HUES48 (cell line): ENCODE results near the gene MFAP4.

Experiments used
- H3K27ac ChIP-seq: one replicate; pipeline ENCODE4 v1.7.0; 2013; ENCODE audit warnings: low read depth, low read length, inconsistent platforms
- H3K27me3 ChIP-seq: 2 replicates; pipeline ENCODE4 v1.6.1; 2013; ENCODE audit warnings: mild to moderate bottlenecking, low read length; ENCODE audit not compliant: control insufficient read depth, insufficient read depth
- H3K36me3 ChIP-seq: 2 replicates; pipeline ENCODE4 v1.6.1; 2013; ENCODE audit warnings: low read length; ENCODE audit not compliant: control insufficient read depth, insufficient read depth
- H3K4me1 ChIP-seq: 2 replicates; pipeline ENCODE4 v1.6.1; 2013; ENCODE audit warnings: mild to moderate bottlenecking, low read length; ENCODE audit not compliant: control insufficient read depth, insufficient read depth
- H3K4me3 ChIP-seq: 2 replicates; pipeline ENCODE4 v1.5.1; 2013; ENCODE audit warnings: mild to moderate bottlenecking, low read depth, low read length
- H3K9ac ChIP-seq: 2 replicates; pipeline ENCODE4 v1.6.1; 2013; ENCODE audit warnings: mild to moderate bottlenecking, low read depth, low read length, moderate library complexity
- H3K9me3 ChIP-seq: 2 replicates; pipeline ENCODE4 v1.6.1; 2013; ENCODE audit warnings: low read length; ENCODE audit not compliant: control insufficient read depth, insufficient read depth

The MFAP4 gene

GRCh38 chr17:19386974-19387920 lies at the start of gene MFAP4:
Gene MFAP4 (minus strand): TSS chr17:19387190. CDS start chr17:19387155, 35 bp downstream.
- no peak within 1 kb of the TSS; the same call in 1 of the 2 replicates for H3K4me3 ChIP-seq
- H3K9me3 ChIP-seq, result no peaks in the 10 kb centered on the region
- H3K4me1 ChIP-seq, result peaks cover 26% of the 10 kb centered on the region
- 0 out of 2 replicates have a peak within 1 kb of the TSS, but pooled peaks have one; percentile 29 for H3K9ac ChIP-seq
- H3K27me3 ChIP-seq, result no peaks in the 10 kb centered on the region
- peaks cover 34% of the 10 kb centered on the region for H3K36me3 ChIP-seq
- H3K27ac ChIP-seq, result peak within 1 kb of the TSS; percentile 83

- Histone ChIP-seq H3K4me1 (peaks cover 36% of the 10 kb centered on the region), H3K4me3 (no peak overlapping the region), H3K27me3 (no peaks in the 10 kb centered on the region), H3K27ac (peak overlapping the region; percentile 82), H3K9ac (no peak overlapping the region), H3K36me3 (no peaks in the 10 kb centered on the region), H3K9me3 (no peaks in the 10 kb centered on the region)
Observed at GRCh38 chr17:19433727-19434340, 46.8 kb upstream of the MFAP4 start.

- Histone ChIP-seq H3K9ac (no peak overlapping the region), H3K9me3 (no peaks in the 10 kb centered on the region), H3K27me3 (no peaks in the 10 kb centered on the region), H3K27ac (peak overlapping the region; percentile 82), H3K4me3 (no peak overlapping the region), H3K4me1 (peaks cover 36% of the 10 kb centered on the region), H3K36me3 (no peaks in the 10 kb centered on the region)
Observed at GRCh38 chr17:19433255-19433654, 46.3 kb upstream of the MFAP4 start.

- no peaks in the 10 kb centered on the region for H3K9me3 ChIP-seq
- no peaks in the 10 kb centered on the region for H3K36me3 ChIP-seq
- H3K27me3 ChIP-seq, result no peaks in the 10 kb centered on the region
- H3K9ac ChIP-seq, result no peak overlapping the region
- H3K27ac ChIP-seq, result no peak overlapping the region
- H3K4me3 ChIP-seq, result no peak overlapping the region
- peaks cover 34% of the 10 kb centered on the region for H3K4me1 ChIP-seq
Observed at GRCh38 chr17:19431691-19432090, 44.7 kb upstream of the MFAP4 start.

- H3K4me3 ChIP-seq, result no peak overlapping the region
- H3K27me3 ChIP-seq, result no peaks in the 10 kb centered on the region
- H3K9me3 ChIP-seq, result no peaks in the 10 kb centered on the region
- H3K4me1 ChIP-seq, result peaks cover 11% of the 10 kb centered on the region
- H3K36me3 ChIP-seq, result no peaks in the 10 kb centered on the region
- peak overlapping the region; percentile 69 for H3K27ac ChIP-seq
- no peak overlapping the region for H3K9ac ChIP-seq
Observed at GRCh38 chr17:19426631-19427030, 39.6 kb upstream of the MFAP4 start.

- H3K27ac ChIP-seq, result no peak overlapping the region
Observed at GRCh38 chr17:19424934-19425868, 38.2 kb upstream of the MFAP4 start.

GRCh38 chr17:19421926-19422325 lies 34.9 kb upstream of the MFAP4 start:
- Histone ChIP-seq H3K4me3 (no peak overlapping the region), H3K27ac (no peak overlapping the region), H3K4me1 (peaks cover 11% of the 10 kb centered on the region), H3K9ac (no peak overlapping the region), H3K27me3 (no peaks in the 10 kb centered on the region), H3K9me3 (no peaks in the 10 kb centered on the region), H3K36me3 (no peaks in the 10 kb centered on the region)

More at GRCh38 chr17:19424934-19425868, 38.2 kb upstream of the MFAP4 start:
- peaks cover 11% of the 10 kb centered on the region for H3K4me1 ChIP-seq
- H3K36me3 ChIP-seq, result no peaks in the 10 kb centered on the region
- no peak overlapping the region for H3K4me3 ChIP-seq
- no peaks in the 10 kb centered on the region for H3K9me3 ChIP-seq
- no peaks in the 10 kb centered on the region for H3K27me3 ChIP-seq
- no peak overlapping the region for H3K9ac ChIP-seq

- H3K9ac ChIP-seq, result no peak overlapping the region
- H3K27ac ChIP-seq, result no peak overlapping the region
- no peaks in the 10 kb centered on the region for H3K9me3 ChIP-seq
- peaks cover 5% of the 10 kb centered on the region for H3K4me1 ChIP-seq
- no peaks in the 10 kb centered on the region for H3K27me3 ChIP-seq
- no peaks in the 10 kb centered on the region for H3K36me3 ChIP-seq
- H3K4me3 ChIP-seq, result no peak overlapping the region
Observed at GRCh38 chr17:19421219-19421618, 34.2 kb upstream of the MFAP4 start.

GRCh38 chr17:19418251-19418992 lies 31.4 kb upstream of the MFAP4 start:
- H3K27me3 ChIP-seq, result no peaks in the 10 kb centered on the region
- no peak overlapping the region for H3K9ac ChIP-seq
- no peaks in the 10 kb centered on the region for H3K36me3 ChIP-seq
- H3K27ac ChIP-seq, result no peak overlapping the region
- H3K4me1 ChIP-seq, result no peaks in the 10 kb centered on the region
- no peak overlapping the region for H3K4me3 ChIP-seq
- H3K9me3 ChIP-seq, result no peaks in the 10 kb centered on the region

GRCh38 chr17:19417611-19418010 lies 30.6 kb upstream of the MFAP4 start:
- no peaks in the 10 kb centered on the region for H3K36me3 ChIP-seq
- H3K9me3 ChIP-seq, result no peaks in the 10 kb centered on the region
- H3K4me3 ChIP-seq, result no peak overlapping the region
- no peaks in the 10 kb centered on the region for H3K27me3 ChIP-seq
- no peak overlapping the region for H3K9ac ChIP-seq
- no peak overlapping the region for H3K27ac ChIP-seq
- H3K4me1 ChIP-seq, result no peaks in the 10 kb centered on the region
